A172 (cell line): Measurements from ENCODE around the gene BASP1. TPM values are rescaled to one million over a fixed set of nuclear protein-coding genes. Genes with fewer than 3 reads are reported as not detected.

ENCODE experiments used
- DNase-seq: peaks from one replicate; pipeline ENCODE4 v3.0.0-alpha.2; 2015; ENCODE audit warnings: low spot score
- total RNA-seq: library from RNA; depleted of rRNA; stranded (reverse); fragments of >200 nt; shearing (Covaris generic); gene quantifications from 2 replicates; pipeline ENCODE4 v1.2.3, GENCODE V29; 2014; rRNA removed

BASP1 gene, protein sequence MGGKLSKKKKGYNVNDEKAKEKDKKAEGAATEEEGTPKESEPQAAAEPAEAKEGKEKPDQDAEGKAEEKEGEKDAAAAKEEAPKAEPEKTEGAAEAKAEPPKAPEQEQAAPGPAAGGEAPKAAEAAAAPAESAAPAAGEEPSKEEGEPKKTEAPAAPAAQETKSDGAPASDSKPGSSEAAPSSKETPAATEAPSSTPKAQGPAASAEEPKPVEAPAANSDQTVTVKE
- total RNA-seq, result 49.2 and 72.9 TPM in 2 replicates

DNA sequence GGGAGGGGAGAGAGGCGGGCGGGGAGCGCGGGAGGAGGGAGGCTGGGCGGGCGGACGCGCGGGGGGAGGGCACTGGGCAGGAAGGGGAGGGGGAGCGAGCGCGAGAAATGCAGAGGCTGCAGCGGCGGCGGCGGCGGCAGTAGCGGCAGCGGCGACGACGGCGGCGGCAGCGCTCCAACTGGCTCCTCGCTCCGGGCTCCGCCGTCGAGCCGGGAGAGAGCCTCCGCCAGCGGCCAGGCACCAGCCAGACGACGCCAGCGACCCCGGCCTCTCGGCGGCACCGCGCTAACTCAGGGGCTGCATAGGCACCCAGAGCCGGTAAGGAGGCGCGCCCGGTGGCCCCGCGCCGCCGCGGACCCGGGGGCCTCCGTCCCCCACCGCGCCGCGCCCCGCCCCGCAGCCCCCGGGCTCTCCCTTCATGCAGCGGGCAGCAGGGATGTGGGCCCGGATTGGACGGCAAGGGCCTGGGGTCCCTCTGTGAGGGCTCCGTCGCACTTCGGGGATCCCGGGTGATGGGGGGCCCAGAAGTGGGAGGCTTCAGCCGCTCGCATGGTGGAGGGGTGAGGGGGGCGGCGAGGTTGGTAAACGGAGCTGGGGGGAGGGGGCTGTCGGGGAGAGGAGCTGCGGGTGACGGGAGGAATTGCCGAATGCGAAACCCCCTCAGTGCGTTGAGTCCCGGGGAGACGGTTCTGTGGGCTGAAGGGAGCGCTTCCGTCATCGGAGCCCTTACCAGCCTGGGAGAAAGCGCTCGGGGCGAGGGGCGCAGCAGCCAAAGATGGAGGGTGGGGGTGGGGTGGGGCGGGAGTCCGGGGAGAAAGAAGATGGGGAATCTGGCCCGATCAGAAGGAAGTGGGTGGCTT is at the start of gene BASP1:
Gene BASP1, plus strand, starts transcription at position 139 of the 860 bp plus-strand sequence. CDS start 57,586 bp downstream, outside the sequence.
- peak; percentile 55 for DNase-seq

DNA sequence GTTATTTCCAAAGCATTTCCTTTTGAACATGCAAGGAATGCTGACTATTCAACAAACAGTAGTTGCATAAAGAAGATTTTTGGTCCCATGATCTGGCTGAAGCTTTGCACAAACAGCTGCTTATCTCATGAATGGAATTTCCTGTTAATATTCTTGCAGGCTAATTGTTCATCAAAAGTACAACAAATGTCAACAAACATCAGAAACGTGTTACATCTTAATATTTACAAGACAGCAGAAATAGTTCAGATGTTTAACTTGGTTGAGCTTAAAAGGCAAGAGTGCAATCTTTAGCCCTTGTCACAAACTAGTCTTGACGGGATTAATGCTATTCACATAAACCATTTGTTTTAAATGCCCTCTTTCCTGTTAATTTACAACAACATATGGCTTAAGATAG is 47.9 kb upstream of the BASP1 start:
- no peak for DNase-seq

DNA sequence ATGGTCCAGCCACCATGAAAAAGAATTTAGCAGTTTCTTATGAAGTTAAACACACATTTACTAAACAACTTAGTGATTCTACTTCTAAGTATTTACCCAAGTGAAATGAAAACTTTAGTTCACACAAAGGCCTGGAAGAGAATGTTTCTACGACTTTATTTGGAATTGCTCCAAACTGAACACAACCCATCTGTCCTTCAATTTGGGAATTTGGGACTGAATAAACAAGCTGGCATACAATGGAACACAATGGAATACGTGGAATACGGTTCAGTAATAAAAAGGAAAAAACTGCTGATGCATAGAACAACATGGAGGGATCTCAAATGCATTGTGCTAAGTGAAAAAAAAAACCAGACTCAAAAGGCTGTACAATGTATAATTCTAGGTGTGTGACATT is 44.6 kb upstream of the BASP1 start:
- no peak for DNase-seq

DNA sequence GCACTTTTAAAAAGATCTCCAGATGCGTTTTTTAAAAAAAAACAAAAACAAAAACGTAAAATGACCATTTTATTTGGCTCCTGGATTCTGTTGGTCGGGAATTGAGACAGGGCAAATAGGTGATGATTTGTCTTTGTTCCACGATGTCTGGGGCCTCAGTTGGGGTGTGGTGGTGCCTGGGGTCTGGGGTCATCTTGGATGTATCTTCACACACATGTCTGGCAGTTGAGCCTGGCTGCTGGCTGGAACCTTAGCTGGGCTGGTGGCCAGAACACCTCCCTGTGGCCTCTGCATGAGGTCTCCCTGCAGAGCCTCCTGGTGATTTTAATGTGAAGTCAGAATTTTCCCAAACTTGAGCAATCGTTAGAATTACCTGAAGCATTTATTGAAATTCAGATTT is 42.5 kb upstream of the BASP1 start:
- DNase-seq, result no peak

DNA sequence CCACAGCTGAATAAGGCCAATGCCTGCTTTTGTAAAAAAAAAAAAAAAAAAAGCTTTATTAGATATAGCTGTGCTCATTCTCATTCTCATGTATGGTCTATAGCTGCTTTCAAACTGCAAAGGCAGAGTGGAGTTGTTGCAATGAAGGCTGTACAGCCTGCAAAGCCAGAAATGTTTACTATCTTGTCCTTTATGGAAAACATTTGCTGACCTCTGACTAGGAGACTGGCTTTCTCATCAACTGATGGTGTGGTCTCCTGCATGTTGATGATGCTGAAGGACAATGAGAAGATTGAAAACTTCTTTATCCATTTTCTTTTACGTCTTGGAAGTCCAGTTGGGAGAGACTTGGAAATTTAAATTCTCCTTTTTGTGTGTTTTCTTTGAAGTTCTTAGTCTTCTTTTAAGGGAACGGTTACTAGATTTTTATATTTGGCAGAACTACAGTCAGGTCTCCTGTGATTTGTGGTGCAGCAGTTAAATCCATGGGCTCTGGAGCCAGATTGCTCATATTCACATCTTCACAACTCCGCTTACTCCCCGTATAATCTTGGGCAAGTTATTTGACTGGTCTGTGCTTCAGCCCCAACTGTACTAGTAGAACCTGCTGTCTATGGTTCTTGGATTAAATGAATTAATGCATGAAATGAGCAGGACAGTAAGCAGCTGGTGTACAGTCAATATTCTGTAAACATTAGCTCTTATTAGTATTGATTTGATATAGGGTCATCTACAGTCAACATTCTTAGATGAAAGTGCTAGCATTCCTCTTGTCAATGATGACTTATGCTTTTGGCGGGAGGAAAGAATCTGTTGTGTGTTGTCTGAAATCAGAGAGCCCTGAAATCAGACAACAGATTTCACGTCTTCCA is 39.7 kb upstream of the BASP1 start:
- no peak for DNase-seq

DNA sequence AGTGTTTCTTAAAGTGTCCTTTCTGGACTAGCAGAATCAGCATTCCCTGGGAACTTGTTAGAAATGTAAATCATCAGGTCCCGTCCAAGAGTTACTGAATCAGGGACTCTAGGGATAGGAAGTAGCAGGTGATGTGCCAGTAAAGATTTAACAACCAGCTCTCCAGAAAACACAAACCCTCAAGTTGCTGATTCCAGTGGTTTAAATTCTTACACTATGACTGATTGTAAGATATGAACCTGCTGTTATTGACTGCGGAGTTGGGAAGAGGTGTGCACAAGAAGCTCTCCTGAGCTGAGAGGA is 39.1 kb upstream of the BASP1 start:
- no peak for DNase-seq

DNA sequence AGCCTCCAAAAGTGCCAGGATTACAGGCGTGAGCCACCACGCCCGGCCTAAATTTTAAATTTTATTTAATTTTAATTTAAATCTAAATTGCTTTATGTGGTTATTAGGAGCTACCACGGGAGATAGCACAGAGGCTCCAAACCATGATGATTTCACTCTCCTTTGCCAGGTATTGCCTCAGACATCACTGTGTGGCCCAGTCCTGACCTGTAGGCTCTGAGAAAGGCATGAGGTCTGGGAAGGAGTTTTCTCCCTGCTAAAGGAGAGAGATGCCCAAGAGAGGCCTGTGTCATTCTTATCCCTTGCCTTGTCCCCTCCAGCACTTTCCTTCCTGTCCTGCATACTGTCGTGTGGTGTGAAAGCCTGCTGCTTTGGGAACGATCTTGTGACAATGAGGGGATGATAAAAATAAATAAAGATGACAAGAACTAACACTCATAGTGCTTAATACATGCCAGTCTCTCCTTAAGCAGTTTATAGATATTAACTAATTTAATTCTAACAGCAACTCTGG is 37.0 kb upstream of the BASP1 start:
- no peak for DNase-seq

DNA sequence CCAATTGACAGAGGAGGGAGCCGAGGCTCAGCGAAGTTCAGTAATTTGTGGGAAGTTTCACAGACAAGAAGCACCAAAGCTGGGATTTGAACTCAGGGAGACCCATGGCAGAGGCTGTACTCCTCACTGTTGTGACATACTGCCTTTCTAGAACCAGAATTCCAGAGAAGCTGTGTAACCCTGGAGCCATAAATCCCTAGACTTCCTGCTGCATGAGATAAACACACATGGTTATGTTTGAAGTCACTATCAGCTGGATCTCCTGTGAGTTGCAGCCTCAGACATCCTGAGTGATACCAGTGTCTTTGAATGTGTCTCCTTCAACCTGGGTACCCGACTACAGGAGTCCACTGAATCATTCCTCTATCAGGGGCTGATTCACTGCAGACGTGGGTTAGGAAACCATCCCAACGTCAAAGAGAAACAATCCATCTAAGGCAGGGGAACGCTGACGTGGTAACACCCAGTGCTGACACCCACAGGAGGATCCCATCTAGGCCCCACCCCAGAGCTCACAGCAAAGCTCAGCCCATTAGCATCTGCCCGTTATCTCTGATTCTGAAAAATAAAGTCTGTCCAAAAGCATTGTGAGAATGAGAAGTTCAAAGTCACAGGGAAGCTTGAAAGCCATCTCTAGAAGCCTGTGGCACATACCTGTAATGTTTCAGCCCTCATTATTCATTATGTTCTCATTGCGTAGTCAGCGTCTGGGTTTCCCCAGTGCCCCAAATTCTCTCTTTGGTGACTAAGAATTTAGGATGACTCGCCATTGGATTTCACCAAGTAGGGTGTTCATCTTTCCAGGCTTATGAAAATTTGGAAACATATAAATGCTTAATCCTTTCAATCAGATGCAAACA is 36.3 kb upstream of the BASP1 start:
- peak; percentile 96 for DNase-seq

DNA sequence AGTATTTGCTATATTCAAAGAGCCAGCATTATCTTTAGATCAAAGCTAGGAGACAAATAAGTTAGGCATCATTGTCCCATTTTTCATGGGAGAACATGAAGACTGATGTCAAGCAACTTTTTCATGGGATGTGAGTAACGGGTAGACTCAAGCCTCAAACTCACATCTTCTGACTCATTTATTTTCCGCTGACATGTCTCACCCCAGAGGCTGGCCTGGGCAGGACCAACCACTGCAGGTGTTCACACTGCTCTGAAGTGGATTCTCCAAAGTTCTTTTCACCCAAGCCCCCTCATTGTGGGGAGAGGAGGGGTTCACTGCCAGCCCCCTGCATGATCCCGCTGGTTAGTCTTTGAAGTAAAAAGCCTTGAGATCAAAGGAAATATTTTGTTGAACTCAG is 34.9 kb upstream of the BASP1 start:
- DNase-seq, result no peak

DNA sequence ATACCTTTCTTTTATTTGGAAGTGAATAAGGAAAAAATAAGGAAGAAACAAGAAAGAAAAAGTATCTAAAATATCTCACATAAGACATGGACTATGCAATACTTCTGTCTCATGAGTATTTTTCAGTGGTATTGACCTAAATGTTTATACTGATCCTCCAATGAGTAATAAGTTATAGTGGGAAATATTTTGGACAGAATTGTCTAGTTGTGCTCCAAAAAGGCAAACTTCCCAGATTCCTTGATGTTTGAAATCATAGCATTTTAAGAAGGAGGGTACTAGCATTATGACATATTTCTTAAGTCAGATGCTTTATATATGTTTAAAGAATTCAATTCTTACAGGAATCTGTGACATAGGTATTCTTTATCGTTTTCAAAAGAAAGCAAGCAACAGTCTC is 34.5 kb upstream of the BASP1 start:
- DNase-seq, result no peak

DNA sequence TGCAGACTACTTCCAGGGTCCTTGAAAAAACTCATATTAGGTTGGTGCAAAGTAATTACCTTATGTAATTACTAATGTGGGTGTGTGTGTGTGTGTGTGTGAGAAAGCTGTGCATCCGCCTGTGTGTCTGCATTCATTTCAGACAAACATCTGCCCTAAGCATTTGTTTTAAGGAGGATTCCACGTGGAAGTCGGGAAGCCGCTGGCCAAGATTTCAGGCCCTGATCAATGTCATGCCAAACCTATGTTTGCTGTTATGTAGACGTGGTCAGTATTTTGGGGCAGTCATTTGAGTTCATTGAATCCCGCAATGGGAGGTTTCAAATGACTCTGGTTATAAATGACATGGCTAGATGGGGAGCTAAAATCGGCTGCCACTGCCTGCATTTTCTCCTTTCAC is 33.6 kb upstream of the BASP1 start:
- DNase-seq, result no peak

DNA sequence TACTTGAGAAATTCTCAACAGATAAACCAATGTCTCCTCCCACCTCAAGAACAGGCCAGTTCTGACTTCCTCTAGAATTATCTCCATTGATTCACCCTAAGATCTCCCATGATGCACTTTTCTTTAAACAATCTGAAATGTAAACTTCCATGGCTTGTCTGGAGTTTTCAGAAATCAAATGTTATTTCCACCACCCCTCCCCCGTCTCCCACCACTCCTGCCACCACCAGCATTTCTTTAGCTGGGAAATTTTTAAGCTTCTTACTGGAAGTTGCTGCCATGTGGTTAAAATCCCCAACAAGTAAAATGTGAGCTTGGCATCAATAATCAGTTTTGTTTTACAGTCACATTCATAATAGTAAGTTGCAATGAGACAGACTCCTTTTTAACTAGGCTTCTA is 32.8 kb upstream of the BASP1 start:
- no peak for DNase-seq

DNA sequence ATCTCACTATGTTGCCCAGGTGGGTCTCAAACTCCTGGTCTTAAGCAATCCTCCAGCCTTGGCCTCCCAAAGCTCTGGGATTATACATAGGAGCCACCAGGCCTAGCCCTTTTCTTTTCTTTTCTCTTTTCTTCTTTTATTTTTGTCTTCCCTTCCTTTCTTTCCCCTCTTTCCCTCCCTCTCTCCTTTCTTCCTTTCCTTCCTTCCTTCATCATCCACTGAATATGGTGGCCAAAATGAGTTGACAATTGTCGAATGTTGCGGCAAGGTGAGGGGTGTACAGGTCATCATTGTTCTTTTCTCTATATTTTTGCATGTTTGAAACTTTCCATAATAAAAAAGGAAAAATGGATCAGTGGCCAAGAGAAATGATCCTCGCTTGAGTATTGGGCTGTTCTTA is 32.1 kb upstream of the BASP1 start:
- no peak for DNase-seq

DNA sequence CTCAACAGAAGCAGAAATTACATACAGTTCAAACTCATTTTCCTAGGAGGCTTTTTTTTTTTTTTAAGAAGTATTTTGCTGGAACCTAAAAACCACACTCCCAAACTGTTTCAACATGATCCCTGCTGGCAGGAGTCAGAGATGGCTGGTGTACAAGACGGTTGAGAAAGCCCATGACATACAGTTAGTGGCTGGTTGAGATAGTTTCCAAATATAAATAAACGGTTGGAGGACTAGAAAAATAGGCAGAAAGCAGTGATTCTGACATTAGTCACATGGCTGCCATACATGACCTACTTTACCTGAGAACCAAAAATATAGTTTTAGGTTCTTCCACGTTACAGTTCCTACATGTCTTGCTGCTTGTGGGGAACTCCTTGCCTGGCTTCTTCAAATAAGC is 31.7 kb upstream of the BASP1 start:
- DNase-seq, result no peak

DNA sequence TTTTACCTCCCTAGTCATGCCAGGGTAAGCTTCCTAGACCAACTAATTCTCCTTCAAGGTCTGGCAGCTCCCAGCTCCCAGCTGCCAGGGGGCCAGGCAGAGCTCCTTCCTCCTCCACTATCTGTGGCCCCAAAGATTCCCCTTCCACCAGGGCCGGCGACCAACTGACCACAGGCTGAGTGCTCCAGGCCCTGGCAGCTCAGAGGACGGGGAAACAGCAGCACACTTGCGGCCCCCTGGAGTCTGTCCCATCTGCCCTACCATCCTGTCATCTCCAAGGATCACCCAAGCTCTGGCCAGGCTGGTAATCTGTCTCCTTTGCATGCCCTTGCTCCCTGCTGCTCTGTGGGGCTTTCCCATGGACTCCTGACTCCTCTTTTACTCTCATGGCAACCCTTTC is 31.2 kb upstream of the BASP1 start:
- DNase-seq, result no peak

DNA sequence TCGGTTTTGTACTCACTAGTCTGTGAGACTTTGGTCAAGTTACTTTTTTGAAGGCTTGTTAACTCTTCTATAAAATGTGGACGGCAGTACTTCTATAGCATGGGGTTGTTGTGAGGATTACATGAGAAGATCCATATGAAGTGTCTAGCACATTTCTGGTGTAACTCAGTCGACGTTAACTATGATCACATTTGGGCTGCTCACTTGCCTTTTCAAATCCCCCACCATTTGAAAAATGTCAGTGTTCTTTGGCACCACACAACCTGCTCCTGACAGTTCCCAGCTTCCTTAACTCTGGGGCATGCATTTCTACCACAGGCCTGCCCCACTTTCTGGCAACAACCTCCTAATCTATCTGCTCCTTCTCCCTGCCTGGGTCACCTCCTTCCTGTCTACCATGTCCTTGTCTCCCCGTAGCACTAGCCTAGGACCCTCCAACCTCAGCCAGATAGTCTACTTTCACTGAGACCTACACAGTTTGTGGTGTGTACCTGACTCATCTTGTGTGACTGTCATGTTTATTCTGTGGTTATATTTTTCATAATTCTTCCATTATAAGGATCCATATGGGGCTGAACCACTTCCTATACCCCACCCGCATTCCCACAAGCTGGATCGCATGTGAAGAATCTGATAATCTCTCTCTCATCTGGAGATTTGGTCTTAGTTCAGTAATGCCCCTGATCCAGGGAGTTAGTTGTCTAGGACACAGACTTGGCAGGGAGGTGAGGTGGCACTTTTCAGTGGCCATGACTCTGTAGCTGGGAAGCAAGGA is 30.2 kb upstream of the BASP1 start:
- DNase-seq, result no peak

DNA sequence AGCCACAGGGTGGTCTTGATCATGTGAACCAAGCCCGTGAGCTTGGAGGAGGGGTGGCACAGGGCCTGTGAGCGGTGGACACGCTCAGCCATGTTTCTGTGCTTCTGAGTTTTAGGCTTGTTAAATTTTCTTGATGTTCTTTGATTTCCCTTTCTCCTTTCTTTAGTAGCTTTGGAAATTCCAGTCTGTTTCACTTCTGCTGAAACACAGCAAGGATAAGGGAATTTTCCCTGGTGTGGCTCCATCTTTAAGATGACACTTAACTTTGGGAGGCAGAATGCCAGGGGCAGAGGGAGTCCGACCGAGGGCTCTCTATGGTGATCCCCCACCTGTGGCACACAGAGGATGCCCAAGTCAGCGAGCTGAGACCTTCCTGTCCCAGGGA is 29.7 kb upstream of the BASP1 start:
- DNase-seq, result no peak

DNA sequence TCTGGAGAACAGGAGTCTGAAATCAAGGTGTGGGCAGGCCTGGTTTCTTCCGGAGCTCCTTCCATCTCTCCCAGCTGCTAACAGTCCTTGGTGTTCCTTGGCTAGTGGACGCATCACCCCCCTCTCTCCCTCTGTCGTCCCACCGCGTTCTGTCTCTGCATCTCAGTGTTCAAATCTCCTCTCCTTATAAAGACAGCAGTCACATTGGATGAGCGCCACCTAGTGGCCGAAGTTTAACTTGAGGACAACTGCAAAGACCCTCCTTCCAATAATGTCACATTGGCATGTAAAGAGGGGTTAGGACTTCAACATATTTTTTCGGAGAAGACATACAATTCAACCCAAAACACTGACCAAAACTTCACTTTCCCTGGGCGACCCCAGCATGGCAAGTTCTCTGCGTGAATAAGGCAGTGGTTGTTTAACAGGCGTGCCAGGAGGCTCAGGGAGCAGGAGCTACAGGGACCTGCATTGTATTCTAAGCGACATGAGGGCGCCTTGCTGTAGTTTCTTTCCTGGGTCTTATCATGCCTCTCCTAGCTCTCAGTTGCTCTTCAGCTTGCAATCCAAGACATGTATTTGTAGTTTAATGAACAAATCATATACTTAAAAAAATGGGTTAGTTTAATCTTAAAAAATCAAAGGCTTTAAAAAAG is 27.9 kb upstream of the BASP1 start:
- peak; percentile 64 for DNase-seq

DNA sequence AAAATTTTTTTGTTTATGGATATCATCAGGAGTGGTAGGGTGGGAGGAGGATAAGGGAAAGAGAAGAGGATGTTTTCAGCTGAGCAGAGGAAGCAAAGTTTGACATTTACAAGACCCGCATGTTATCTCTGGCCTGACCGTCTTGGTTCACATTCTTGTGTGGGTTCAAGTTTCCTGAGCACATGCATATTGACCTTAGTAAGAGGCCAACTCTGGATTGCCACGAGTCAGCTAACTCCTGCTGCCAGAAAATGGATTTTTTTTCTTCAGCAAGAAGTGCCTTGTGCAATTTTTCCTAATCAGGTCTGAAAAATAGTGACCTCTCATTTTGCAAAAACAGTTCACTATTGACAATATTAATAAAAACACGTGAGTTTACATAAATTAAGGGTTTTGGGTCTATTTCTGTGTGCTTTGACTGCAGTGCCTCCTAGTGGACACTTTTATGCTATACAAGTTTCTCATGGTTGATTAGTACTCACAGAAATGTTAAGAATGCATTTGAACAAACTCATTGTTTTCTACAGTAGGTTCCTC is 27.1 kb upstream of the BASP1 start:
- peak; percentile 57 for DNase-seq
